HFF-Myc (cell line): ENCODE measurements around the gene HPX.

ENCODE experiments used
- DNase-seq: peaks from one replicate; pipeline ENCODE4 v3.0.0-alpha.2; 2011; ENCODE audit warnings: low read depth; ENCODE audit errors: extremely low read depth
- H3K4me3 ChIP-seq: replicated peaks from 2 replicates; pipeline ENCODE4 v1.5.1; 2011; ENCODE audit warnings: low read depth, mild to moderate bottlenecking, control low read depth, low read length
- TF ChIP-seq, protein P1 (sequence below): IDR thresholded peaks from 2 replicates; pipeline ENCODE4 v1.5.1; 2012; ENCODE audit warnings: mild to moderate bottlenecking, low read depth, low read length, control low read depth; ENCODE audit errors: missing control alignments

HPX gene

DNA sequence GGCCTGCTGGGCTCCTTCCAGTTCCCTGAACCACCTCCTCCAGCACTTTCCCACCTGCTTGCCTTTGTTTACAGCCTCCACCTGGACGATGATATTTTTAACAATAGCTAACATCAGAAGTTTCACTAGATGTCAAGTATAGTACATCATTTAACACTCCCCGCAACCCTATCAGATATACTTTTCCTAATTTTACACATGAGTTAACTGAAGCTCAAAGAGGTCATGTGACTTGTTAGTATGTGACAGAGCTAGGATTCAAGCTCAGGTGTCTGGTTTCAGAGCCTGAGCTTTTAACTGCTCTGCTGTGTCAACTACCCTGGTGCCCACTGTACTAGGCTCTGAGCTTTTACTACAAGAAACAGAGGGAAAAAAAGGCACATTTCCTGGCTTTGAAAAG lies 14.3 kb upstream of the HPX start:
- no peak overlapping the region for H3K4me3 ChIP-seq
- TF ChIP-seq, protein P1, sequence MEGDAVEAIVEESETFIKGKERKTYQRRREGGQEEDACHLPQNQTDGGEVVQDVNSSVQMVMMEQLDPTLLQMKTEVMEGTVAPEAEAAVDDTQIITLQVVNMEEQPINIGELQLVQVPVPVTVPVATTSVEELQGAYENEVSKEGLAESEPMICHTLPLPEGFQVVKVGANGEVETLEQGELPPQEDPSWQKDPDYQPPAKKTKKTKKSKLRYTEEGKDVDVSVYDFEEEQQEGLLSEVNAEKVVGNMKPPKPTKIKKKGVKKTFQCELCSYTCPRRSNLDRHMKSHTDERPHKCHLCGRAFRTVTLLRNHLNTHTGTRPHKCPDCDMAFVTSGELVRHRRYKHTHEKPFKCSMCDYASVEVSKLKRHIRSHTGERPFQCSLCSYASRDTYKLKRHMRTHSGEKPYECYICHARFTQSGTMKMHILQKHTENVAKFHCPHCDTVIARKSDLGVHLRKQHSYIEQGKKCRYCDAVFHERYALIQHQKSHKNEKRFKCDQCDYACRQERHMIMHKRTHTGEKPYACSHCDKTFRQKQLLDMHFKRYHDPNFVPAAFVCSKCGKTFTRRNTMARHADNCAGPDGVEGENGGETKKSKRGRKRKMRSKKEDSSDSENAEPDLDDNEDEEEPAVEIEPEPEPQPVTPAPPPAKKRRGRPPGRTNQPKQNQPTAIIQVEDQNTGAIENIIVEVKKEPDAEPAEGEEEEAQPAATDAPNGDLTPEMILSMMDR = no peak
- DNase-seq = no peak

DNA sequence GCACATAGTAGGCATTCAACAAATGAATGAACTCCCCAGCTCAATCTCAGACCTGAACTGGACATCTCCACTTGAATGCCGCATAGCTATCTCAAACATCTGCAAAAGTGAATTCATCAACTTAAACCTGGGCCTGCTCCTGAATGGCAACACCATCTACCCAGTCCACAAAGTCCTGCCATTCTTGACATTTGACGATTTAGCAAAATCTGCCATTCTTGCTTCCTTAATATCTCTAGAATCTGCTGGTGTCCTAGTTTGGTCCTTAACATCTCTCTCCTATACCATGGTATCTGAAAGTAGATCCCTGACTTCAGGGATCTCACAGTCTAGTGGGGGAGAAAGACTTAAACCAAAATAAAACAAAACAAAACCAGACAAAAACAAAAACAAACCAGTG lies 12.4 kb upstream of the HPX start:
- DNase-seq = no peak
- H3K4me3 ChIP-seq = no peak overlapping the region
- TF ChIP-seq, protein P1 = no peak

- TF ChIP-seq, protein P1 = no peak
- DNase-seq = no peak
Measured at GRCh38 chr11:6452219-6452618, 11.4 kb upstream of the HPX start.

DNA sequence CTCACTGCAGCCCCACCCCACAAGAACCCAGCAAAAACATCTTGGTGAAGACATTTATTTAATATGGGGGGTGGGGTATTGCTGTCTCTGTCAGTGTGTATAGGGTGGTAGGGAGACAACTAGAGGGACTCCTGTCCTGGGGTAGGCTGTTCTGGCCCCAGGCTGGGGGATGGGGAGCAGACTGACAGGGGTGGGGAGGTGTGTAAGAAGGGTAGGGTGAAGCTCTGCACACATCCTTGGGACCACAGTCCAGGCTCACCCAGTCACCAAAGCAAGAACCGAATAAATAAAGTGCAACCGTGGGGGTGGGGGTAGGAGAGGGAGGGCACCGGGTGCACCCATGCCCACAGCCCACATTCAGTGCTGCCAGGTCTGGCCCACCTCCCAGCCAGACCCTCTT lies 7.8 kb upstream of the HPX start:
- DNase-seq = no peak
- TF ChIP-seq, protein P1 = no peak
- no peak overlapping the region for H3K4me3 ChIP-seq

More at GRCh38 chr11:6452219-6452618, 11.4 kb upstream of the HPX start:
- H3K4me3 ChIP-seq = no peak overlapping the region

DNA sequence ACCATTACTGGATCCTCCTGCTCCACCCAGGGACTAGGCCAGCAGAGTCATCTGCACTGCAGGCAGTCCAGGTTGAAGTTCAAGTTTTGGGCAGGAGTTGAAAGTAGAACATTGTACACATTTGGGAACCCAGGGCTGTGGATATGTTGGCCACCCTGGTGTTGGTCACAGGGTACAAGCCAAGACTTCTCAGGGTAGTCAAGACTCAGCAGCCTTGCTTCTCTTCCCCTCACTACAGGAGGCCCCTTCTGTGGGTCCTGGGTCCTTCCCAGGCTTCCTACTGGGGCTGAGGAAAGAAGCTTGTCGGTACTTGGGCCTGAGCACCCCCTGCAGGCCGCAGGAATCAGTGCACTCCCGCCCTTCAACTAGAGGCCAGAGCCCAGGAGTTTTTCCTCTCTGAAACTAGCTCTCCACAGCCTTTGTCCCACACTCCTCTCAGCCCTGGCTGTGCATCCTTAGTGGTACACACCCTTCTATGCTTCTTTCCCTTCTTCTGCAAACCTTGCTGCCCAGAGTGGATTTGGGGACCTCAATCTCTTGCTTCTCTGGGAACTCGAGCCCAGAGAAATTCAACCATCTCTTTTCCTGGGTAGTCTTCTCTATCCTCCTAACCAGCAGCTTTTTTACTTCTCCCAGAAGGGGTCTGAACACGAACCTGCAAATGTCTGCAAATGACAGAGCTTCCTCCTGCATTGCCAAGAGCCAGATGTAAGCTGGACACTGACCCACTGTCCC lies 2.6 kb upstream of the HPX start:
- no peak overlapping the region for H3K4me3 ChIP-seq
- DNase-seq = no peak
- TF ChIP-seq, protein P1 = peak; percentile 90

- TF ChIP-seq, protein P1 = no peak
- DNase-seq = no peak
- no peak overlapping the region for H3K4me3 ChIP-seq
Measured at GRCh38 chr11:6442441-6442840, 1.7 kb upstream of the HPX start.
